ENCODE results near the gene SMTN. TPM values are rescaled to one million over a fixed set of nuclear protein-coding genes. Genes with fewer than 3 reads are reported as not detected.

The SMTN gene
- 10 to 100 TPM; 19.2 to 19.8 TPM for total RNA-seq

- H3K27ac Mint-ChIP-seq, result peak within 1 kb of the TSS; percentile 70
- peak within 1 kb of the TSS; percentile 82 for H3K4me3 Mint-ChIP-seq
- DNase-seq, result peak; percentile 91
- H3K4me1 Mint-ChIP-seq, result peaks cover 30% of the 10 kb centered on the region
- H3K36me3 Mint-ChIP-seq, result no peaks in the 10 kb centered on the region
- no peaks in the 10 kb centered on the region for H3K27me3 Mint-ChIP-seq
- no peaks in the 10 kb centered on the region for H3K9me3 Mint-ChIP-seq
Observed at GRCh38 chr22:31080848-31081649, at the start of gene SMTN. Gene SMTN, plus strand, starts transcription at chr22:31081318. Its CDS starts 1,941 bp downstream, at chr22:31083259.

- H3K27me3 Mint-ChIP-seq, result no peaks in the 10 kb centered on the region
- no peak for DNase-seq
- H3K4me3 Mint-ChIP-seq, result no peak overlapping the region
- H3K27ac Mint-ChIP-seq, result no peak overlapping the region
- no peaks in the 10 kb centered on the region for H3K36me3 Mint-ChIP-seq
- no peaks in the 10 kb centered on the region for H3K4me1 Mint-ChIP-seq
- no peaks in the 10 kb centered on the region for H3K9me3 Mint-ChIP-seq
Observed at GRCh38 chr22:31036671-31037550, 44.2 kb upstream of the SMTN start.

DNA sequence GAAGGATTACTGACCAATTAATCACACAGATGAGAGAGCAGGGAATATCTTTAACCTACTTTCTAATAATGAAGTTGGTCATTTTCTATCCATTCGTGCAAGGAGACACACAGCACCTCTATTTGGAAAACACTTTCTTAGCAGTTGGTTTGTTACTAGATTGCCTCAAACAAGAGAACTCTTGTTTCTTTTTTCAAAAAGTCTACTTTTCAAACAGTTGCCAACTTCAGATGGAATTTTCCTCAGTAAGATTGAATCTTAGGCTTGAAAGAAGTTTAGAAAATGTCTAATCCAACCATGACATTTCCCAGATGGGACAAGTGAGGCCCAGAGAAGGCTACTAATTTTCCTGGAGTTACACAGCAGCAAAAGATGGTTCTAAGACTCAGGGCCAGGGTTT is 42.4 kb upstream of the SMTN start:
- no peak overlapping the region for H3K27ac Mint-ChIP-seq
- H3K4me1 Mint-ChIP-seq, result no peaks in the 10 kb centered on the region
- no peaks in the 10 kb centered on the region for H3K9me3 Mint-ChIP-seq
- no peak for DNase-seq
- no peak overlapping the region for H3K4me3 Mint-ChIP-seq
- H3K36me3 Mint-ChIP-seq, result no peaks in the 10 kb centered on the region
- H3K27me3 Mint-ChIP-seq, result no peaks in the 10 kb centered on the region

DNA sequence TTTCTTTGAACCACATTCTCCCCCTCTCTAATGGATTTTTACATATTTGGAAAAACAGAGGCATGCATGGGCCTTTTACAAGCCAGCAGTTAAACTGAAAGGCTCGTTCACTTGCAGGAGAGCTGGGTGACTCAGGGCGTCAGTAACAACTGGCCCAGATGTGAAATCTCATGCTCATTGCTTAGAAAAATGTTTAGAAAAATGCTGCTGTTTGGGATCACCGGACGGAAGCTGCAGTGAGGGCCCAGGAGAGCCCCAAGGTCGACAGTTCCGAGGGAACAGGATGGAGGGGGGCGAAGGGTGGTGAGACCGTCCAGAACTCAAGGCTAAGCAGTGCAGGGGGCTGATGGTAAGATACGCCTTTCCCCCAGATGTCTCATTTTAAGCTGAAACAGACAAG is 41.7 kb upstream of the SMTN start:
- Mint-ChIP-seq H3K27ac (no peak overlapping the region), H3K4me3 (no peak overlapping the region), H3K27me3 (no peaks in the 10 kb centered on the region), H3K4me1 (no peaks in the 10 kb centered on the region), H3K36me3 (no peaks in the 10 kb centered on the region), H3K9me3 (no peaks in the 10 kb centered on the region)
- no peak for DNase-seq

DNA sequence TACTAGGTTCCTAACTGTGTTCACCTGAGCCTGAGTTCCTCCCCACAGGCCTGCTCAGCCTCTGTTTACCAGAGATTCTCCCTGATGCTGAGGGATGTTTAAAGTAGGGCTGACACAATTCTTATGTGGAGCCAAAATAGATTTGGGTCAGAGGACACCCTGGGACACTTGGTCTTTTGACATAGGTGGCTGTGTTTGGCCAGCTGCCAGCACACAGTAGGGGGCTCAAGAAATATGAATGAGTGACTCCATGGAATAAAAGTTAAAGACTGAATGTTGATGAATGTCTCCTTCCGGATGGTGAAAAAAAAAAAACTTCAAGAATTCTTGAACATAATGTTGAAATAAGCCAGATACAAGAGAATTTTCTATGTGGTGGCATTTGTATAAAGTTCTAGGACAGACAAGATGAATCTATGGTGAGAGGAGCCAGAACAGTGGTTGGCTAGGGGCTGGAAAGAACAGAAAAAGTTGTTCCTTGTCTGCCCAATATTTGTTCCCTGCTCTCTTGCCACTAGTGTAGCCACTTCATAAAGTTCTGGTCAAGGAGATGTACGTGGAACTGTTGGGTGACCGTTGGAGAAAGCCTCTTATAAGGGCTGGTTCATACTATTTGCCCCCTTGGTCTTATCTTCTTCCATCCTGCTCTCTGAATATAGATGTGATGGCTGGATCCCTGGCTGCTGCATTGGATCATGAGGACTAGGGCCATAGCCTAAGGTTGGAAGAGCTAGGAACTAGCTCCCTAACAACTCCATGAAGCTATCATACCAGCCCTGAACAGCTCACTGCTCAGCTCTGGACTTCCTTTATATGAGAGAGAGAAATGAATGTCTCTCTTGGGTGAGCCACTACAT is 40.3 kb upstream of the SMTN start:
- DNase-seq, result no peak
- Mint-ChIP-seq H3K27ac (no peak overlapping the region), H3K9me3 (no peaks in the 10 kb centered on the region), H3K4me1 (no peaks in the 10 kb centered on the region), H3K27me3 (no peaks in the 10 kb centered on the region), H3K36me3 (no peaks in the 10 kb centered on the region), H3K4me3 (no peak overlapping the region)

DNA sequence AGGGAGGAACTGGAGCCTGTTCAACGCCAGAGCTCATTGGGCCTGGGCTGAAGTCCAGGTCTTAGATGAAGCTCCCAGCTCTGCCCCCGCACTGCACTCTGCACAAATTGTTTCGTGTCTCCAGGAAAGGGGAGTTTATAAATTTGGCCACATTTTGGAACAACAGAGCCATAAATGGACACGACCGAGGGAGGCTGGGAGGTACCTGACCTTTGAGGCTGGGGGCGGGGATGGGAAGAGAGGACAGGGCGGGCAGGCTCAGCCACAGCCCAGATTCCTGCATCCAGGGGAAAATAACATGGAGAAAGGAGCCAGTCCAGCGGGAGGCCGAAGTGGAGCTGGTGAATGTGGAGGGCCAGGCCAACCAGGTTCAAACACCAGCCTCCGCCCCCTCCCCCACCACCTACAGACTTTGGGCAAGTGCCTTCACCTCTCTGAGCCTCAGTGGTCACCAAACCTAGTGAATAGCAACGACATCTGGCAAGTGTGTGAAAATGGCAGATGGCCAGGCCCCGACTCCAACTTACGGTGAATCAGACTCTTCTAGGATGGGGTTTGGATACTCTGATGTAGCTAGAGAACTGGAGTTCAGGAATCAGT is 36.8 kb upstream of the SMTN start:
- Mint-ChIP-seq H3K9me3 (no peaks in the 10 kb centered on the region), H3K27ac (no peak overlapping the region), H3K27me3 (no peaks in the 10 kb centered on the region), H3K36me3 (no peaks in the 10 kb centered on the region), H3K4me3 (no peak overlapping the region), H3K4me1 (no peaks in the 10 kb centered on the region)
- DNase-seq, result no peak

DNA sequence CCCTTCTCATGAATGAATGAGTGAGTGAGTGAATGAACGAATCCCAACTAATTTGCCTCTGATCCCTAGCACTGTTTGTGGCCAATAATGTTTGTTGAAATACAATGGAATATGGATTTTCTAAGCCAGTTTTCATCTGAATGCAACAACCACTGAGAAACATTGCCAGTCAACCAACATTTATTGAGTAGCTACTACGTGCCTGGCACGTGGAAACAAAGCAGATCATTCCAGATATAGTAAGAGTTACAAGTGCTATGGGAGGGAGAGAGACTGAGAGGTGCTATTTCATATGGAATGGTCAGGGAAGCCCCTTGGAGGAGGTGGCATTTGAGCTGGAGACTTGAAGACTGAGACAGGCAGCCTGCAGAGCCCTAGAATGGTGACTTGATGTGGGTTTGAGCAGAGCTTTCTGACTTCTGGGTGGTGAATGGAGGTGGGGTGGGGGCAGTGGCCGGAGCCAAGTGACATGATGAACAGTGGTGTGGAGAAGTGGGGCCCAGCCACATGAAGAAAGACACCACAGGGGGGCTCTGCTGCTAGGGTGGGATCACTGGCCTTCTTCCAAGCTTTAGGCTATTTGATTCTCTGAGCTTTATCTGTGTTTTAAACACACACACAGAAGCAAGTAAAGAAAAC is 35.1 kb upstream of the SMTN start:
- H3K27ac Mint-ChIP-seq, result no peak overlapping the region
- DNase-seq, result no peak
- H3K36me3 Mint-ChIP-seq, result no peaks in the 10 kb centered on the region
- H3K4me1 Mint-ChIP-seq, result no peaks in the 10 kb centered on the region
- no peaks in the 10 kb centered on the region for H3K9me3 Mint-ChIP-seq
- no peaks in the 10 kb centered on the region for H3K27me3 Mint-ChIP-seq
- H3K4me3 Mint-ChIP-seq, result no peak overlapping the region

DNA sequence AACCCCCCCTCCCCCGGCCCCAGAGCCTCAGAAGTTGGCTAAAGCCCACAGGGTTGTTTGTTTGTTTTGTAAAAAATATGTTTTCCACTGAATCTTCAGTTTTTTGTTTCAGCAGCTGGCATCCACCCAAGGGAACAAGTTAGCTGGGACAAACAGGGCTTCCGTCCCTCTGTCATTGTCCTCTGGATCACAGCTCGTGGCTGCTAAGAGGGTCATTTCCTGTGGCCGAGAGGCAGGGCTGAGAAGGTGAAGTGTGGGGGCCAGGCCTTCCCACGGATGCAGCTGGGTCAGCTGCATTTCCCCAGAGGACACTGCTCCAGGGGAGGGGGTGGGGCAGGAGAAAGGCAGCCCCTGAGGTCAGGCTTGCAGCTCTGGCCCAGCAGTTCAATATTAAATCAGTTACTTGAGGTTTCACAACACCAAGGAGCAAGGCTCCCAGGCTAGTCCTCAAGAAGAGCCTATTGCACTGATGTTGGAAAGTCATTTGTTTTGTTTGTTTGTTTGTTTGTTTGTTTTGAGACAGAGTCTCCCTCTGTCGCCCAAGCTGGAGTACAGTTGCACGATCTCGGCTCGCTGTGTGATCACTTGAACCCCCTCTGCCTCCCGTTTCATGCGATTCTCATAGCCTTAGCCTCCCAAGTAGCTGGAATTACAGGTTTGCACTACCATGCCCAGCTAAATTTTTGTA is 34.4 kb upstream of the SMTN start:
- Mint-ChIP-seq H3K4me1 (no peaks in the 10 kb centered on the region), H3K27me3 (no peaks in the 10 kb centered on the region), H3K27ac (no peak overlapping the region), H3K4me3 (no peak overlapping the region), H3K9me3 (no peaks in the 10 kb centered on the region), H3K36me3 (no peaks in the 10 kb centered on the region)
- DNase-seq, result no peak

GRCh38 chr22:31048570-31048969 is 32.5 kb upstream of the SMTN start:
- Mint-ChIP-seq H3K27me3 (no peaks in the 10 kb centered on the region), H3K27ac (no peak overlapping the region), H3K4me3 (no peak overlapping the region), H3K36me3 (no peaks in the 10 kb centered on the region), H3K4me1 (no peaks in the 10 kb centered on the region), H3K9me3 (no peaks in the 10 kb centered on the region)
- no peak for DNase-seq

- Mint-ChIP-seq H3K27me3 (no peaks in the 10 kb centered on the region), H3K9me3 (no peaks in the 10 kb centered on the region), H3K36me3 (no peaks in the 10 kb centered on the region), H3K4me1 (no peaks in the 10 kb centered on the region), H3K4me3 (no peak overlapping the region), H3K27ac (no peak overlapping the region)
- DNase-seq, result no peak
Observed at GRCh38 chr22:31049815-31050420, 31.2 kb upstream of the SMTN start.

GRCh38 chr22:31055117-31055634 is 25.9 kb upstream of the SMTN start:
- H3K27me3 Mint-ChIP-seq, result no peaks in the 10 kb centered on the region
- no peak for DNase-seq
- H3K4me3 Mint-ChIP-seq, result no peak overlapping the region
- H3K4me1 Mint-ChIP-seq, result no peaks in the 10 kb centered on the region
- H3K36me3 Mint-ChIP-seq, result no peaks in the 10 kb centered on the region
- no peak overlapping the region for H3K27ac Mint-ChIP-seq
- no peaks in the 10 kb centered on the region for H3K9me3 Mint-ChIP-seq

- Mint-ChIP-seq H3K36me3 (no peaks in the 10 kb centered on the region), H3K4me1 (no peaks in the 10 kb centered on the region), H3K4me3 (no peak overlapping the region), H3K27me3 (no peaks in the 10 kb centered on the region), H3K9me3 (no peaks in the 10 kb centered on the region), H3K27ac (no peak overlapping the region)
- no peak for DNase-seq
Observed at GRCh38 chr22:31055635-31056159, 25.4 kb upstream of the SMTN start.

DNA sequence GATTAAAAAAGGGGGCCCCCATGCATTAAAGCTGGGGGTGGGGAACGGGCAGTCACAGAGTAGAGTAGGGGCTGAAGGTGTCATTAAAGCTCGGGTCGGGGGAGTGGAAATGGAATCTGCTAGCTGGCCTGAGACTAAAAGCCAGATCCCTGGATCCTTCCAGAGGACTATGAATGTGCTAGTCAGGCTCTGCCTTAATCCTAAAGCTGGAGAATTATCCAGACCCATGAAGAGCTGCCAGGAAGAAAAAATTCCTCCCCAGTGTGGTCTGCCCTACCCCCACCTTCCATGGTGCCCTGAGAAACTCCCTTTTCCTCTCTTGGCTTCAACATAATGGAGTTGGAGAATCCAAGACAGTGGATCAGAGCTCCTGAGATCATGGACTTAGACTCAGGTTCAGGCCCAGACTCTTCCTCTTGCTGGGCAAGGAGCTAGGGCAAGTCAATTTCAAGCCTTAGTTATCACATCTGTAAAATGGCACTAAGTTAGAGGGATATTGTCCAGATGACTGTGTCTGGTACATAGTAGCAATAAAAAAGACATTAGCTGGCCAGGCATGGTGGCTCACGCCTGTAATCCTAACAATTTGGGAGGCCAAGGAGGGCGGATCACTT is 24.0 kb upstream of the SMTN start:
- no peaks in the 10 kb centered on the region for H3K9me3 Mint-ChIP-seq

More for the DNA sequence above, 24.0 kb upstream of the SMTN start:
- no peak for DNase-seq
- Mint-ChIP-seq H3K4me1 (no peaks in the 10 kb centered on the region), H3K27me3 (no peaks in the 10 kb centered on the region), H3K36me3 (no peaks in the 10 kb centered on the region), H3K27ac (no peak overlapping the region), H3K4me3 (no peak overlapping the region)

Data from activated naive CD8-positive, alpha-beta T cell treated with anti-CD3 and anti-CD28 coated beads for 36 hours (primary cell).